ENCODE measurements around the gene MSI2.

- TF ChIP-seq CTCF (IDR thresholded peaks at IDR 0.05; ENCODE audit: low read length) (no peak), EZH2 (IDR thresholded peaks at IDR 0.05; ENCODE audit: borderline replicate concordance, low read length) (no peak)
Observed at GRCh38 chr17:57354673-57355072, 98.3 kb downstream of the MSI2 start.
